Prostate gland (tissue), 2 donors: ENCODE results near the gene STPG3. TPM values are rescaled to one million over a fixed set of nuclear protein-coding genes. Genes with fewer than 3 reads are reported as not detected.

Source experiments
- DNase-seq: peaks from one replicate; pipeline ENCODE4 v3.0.0-alpha.2; 2019; ENCODE audit warnings: low spot score
- H3K27ac ChIP-seq, 2 donors: fragments of 200-600 bp; sonication (generic); 2 replicates each; pipeline ENCODE4 v1.5.1; 2017 to 2019
- H3K27me3 ChIP-seq: fragments of 200-600 bp; sonication (generic); replicated peaks from 2 replicates; pipeline ENCODE4 v1.5.1; 2019; ENCODE audit not compliant: insufficient read depth
- H3K36me3 ChIP-seq, 2 donors: fragments of 200-600 bp; sonication (generic); 1 replicate in 1 of 2; 2 replicates in 1 of 2; pipeline versions ENCODE4 v1.5.1 to v1.8.1; 2017 to 2019
- H3K4me1 ChIP-seq: fragments of 200-600 bp; sonication (generic); replicated peaks from 2 replicates; pipeline ENCODE4 v1.5.1; 2019
- H3K4me3 ChIP-seq, 2 donors: fragments of 200-600 bp; sonication (generic); 2 replicates each; pipeline ENCODE4 v1.5.1; 2017 to 2019
- H3K9me3 ChIP-seq: fragments of 200-600 bp; sonication (generic); 2 replicates; pipeline ENCODE4 v1.5.1; 2017
- POLR2A ChIP-seq: fragments of 450-650 bp; IDR thresholded peaks from one replicate; pipeline ENCODE4 v1.6.1; 2016; ENCODE audit warnings: antibody characterized with exemption, mild to moderate bottlenecking
- POLR2AphosphoS5 ChIP-seq: sonication (generic); formaldehyde crosslinking; IDR thresholded peaks from one replicate; pipeline ENCODE4 v1.6.1; 2017; ENCODE audit warnings: antibody characterized with exemption
- WGBS: methylation state at CpG from one replicate; pipeline ENCODE4 v1.1.5; 2018; 5-methylcytosine and 5-hydroxymethylcytosine counted together
- intact Hi-C: fragments of 100-400 bp; cut with DNase I; formaldehyde crosslinking; loops from one replicate; pipeline ENCODE4 v1.14.2; 2022
- total RNA-seq, 2 donors: library from RNA; depleted of rRNA; stranded (reverse); fragments of >200 nt; gene quantifications; one replicate each; pipeline ENCODE4 v1.1.0, GENCODE V29; 2016
- TF ChIP-seq, protein P1 (sequence below), 4 experiments: fragments of 200-600 bp in 2 of 4; fragments of 450-650 bp in 2 of 4; sonication (generic) in 2 of 4; IDR thresholded peaks; 1 replicate in 3 of 4; 2 replicates in 1 of 4; pipeline ENCODE4 v1.5.1; 2016 to 2019; ENCODE audit warnings: antibody characterized with exemption in 4 of 4, mild to moderate bottlenecking in 2 of 4, moderate library complexity in 2 of 4

Gene STPG3
- total RNA-seq, 2 donors from 2014 or later: 4.2 TPM; not detected in 1

DNA sequence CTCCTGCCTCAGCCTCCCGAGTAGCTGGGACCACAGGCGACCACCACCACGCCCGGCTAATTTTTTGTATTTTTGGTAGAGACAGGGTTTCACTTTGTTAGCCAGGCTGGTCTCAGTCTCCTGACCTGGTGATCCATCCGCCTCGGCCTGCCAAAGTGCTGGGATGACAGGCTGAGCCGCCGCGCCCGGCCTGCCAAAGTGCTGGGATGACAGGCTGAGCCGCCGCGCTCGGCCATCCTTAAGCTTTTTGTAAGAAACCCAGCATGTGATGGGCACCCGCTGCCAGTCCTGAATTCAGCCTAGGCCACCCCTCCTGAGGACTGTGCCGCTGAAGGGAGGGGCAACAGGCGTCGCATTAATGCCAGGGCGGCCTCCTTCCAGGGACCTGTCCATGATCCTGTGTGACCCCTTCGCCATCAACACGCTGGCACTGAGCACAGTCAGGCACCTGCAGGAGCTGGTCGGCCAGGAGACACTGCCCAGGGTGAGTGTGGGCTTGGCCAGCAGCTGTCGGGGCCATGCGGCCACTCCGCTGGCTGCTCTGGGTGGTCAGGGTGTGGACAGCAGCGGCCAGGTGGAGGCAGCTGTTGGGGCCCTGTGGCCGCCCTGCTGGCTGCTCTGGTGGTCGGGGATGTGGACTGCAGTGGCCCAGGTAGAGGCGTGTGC, 14.5 kb downstream of the STPG3 start:
- peaks cover 18% of the 10 kb centered on the region for H3K4me1 ChIP-seq
- H3K27me3 ChIP-seq: no peaks in the 10 kb centered on the region
- intact Hi-C loops: no loop called here
- peak overlapping the region in 1 of 2 donors; percentile 40 for H3K27ac ChIP-seq
- WGBS: 90% methylated on average over 23 of the region's 29 CpGs
- DNase-seq: no peak
- H3K4me3 ChIP-seq: no peak overlapping the region
- TF ChIP-seq, protein P1, sequence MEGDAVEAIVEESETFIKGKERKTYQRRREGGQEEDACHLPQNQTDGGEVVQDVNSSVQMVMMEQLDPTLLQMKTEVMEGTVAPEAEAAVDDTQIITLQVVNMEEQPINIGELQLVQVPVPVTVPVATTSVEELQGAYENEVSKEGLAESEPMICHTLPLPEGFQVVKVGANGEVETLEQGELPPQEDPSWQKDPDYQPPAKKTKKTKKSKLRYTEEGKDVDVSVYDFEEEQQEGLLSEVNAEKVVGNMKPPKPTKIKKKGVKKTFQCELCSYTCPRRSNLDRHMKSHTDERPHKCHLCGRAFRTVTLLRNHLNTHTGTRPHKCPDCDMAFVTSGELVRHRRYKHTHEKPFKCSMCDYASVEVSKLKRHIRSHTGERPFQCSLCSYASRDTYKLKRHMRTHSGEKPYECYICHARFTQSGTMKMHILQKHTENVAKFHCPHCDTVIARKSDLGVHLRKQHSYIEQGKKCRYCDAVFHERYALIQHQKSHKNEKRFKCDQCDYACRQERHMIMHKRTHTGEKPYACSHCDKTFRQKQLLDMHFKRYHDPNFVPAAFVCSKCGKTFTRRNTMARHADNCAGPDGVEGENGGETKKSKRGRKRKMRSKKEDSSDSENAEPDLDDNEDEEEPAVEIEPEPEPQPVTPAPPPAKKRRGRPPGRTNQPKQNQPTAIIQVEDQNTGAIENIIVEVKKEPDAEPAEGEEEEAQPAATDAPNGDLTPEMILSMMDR (IDR thresholded peaks at IDR 0.05): no peak
- TF ChIP-seq POLR2A (no peak), POLR2AphosphoS5 (no peak)
- H3K9me3 ChIP-seq: no peaks in the 10 kb centered on the region
- peaks cover 0 to 7% of the 10 kb centered on the region in 2 donors for H3K36me3 ChIP-seq

DNA sequence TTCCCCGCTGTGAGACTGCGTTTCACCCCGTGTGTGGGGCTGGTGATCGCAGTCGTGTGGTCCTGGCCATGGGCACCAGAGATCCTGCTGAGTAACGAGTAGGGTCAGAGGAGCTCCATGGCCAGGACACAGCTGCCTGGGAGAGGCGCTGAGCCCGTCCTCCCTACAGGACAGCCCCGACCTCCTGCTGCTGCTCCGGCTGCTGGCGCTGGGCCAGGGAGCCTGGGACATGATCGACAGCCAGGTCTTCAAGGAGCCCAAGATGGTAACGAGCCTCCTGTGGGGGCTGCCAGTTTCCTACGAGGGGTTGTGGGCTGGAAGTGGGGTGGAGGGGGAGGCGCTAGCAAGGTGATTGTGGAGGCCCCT, 15.1 kb downstream of the STPG3 start:
- TF ChIP-seq, protein P1 (IDR thresholded peaks at IDR 0.05): no peak
- TF ChIP-seq POLR2AphosphoS5: no peak
- no peak for TF ChIP-seq POLR2A
- no peaks in the 10 kb centered on the region for H3K9me3 ChIP-seq
- H3K36me3 ChIP-seq: peaks cover 0 to 7% of the 10 kb centered on the region in 2 donors
- intact Hi-C loops: no loop called here
- DNase-seq: no peak
- WGBS: 85% methylated on average over 14 of the region's 15 CpGs
- peak overlapping the region in 1 of 2 donors; percentile 40 for H3K27ac ChIP-seq
- H3K4me1 ChIP-seq: peaks cover 22% of the 10 kb centered on the region
- no peak overlapping the region for H3K4me3 ChIP-seq
- H3K27me3 ChIP-seq: no peaks in the 10 kb centered on the region

DNA sequence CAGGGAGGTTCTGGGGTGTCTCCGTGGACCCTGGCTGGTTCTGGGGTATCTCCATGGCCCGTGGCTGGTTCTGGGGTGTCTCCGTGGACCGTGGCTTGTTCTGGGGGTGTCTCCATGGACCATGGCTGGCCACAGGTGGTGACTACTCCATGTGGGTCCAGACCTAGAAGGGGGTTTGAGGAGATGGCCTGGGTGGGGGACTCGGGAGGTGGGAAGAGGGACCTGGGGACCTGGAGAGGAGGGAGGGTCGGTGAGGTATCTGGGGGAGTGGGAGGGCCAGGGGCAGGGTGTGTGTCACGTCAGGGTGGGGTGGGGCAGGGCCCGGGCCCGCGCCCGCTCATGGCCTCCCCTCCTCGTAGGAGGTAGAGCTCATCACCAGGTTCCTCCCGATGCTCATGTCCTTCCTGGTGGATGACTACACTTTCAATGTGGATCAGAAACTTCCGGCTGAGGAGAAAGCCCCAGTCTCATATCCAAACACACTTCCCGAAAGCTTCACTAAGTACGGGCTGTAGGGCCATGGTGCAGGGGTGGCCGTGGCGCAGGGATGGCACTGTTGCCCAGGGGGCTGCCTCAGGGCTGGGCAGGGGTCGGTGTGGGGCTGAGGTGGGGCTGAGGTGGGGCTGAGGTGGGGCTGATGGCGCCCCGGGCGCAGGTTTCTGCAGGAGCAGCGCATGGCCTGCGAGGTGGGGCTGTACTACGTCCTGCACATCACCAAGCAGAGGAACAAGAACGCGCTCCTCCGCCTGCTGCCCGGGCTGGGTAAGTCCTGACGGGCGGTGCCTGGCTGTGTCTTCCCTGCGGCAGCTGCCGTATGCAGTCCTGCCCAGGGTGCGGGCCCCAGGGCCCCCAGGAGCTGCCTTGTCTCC, 15.7 kb downstream of the STPG3 start:
- Histone ChIP-seq H3K4me3 (no peak overlapping the region), H3K27ac (peak overlapping the region in 1 of 2 donors; percentile 40), H3K27me3 (no peaks in the 10 kb centered on the region), H3K9me3 (no peaks in the 10 kb centered on the region), H3K36me3 (peaks cover 0 to 7% of the 10 kb centered on the region in 2 donors), H3K4me1 (peaks cover 25% of the 10 kb centered on the region)
- intact Hi-C loops: no loop called here
- TF ChIP-seq, protein P1 (IDR thresholded peaks at IDR 0.05): no peak
- TF ChIP-seq POLR2AphosphoS5 (no peak), POLR2A (no peak)
- no peak for DNase-seq
- WGBS: 90% methylated on average over 34 of the region's 34 CpGs

DNA sequence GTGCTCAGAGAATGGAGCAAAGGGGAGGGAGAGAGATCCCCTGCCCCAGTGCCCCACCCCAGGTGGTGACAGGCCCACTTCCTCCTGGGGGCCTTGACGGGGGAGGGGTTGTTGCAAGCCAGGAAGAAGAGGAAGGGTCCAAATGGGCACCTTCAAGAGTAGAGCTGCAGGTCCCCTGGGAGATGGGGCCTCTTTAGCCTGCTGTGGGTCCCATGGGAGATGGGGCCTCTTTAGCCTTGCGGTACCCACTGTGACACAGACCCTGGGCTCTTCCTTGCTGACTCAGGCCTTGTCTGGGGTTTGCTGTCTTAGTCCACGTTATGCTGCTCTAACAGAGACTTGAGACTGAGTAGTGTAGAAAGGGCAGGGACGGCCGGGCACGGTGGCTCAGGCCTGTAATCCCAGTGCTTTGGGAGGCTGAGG, 16.9 kb downstream of the STPG3 start:
- Histone ChIP-seq H3K27ac (peak overlapping the region; percentile 81 to 90), H3K4me1 (peaks cover 25% of the 10 kb centered on the region), H3K4me3 (no peak overlapping the region), H3K27me3 (no peaks in the 10 kb centered on the region), H3K36me3 (peaks cover 7 to 10% of the 10 kb centered on the region in 2 donors), H3K9me3 (no peaks in the 10 kb centered on the region)
- no peak for DNase-seq
- intact Hi-C loops: no loop called here
- TF ChIP-seq POLR2A: no peak
- WGBS: 91% methylated on average over 6 of the region's 6 CpGs

DNA sequence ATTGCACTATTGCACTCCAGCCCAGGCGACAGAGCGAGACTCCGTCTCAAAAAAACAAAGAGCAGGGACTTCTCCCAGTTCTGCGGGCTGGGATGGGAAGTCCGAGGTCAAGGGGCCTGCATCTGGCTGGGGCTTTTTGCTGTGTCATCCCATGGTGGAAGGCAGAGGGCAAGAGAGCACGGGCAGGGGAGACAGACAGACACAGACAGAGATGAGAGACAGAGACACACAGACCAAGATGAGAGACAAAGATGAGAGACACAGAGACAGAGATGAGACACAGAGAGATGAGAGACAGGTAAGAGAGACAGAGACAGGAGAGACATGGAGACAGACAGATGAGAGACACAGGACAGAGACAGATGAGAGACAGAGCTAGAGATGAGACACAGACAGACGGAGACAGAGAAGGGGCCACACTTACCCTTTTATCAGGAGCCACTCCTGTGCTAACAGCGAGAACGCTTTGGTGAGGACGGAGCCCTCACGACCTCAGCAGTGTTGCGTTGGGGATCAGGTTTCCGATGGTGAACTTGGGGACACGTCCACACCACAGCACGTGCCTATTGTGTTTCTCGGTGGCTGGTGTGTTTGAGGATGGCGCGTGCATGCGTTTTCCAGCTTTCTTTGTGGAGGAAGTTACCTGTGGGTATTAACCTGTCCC, 17.6 kb downstream of the STPG3 start:
- intact Hi-C loops: no loop called here
- 65% methylated on average over 19 of the region's 19 CpGs for WGBS
- no peak for DNase-seq
- H3K27me3 ChIP-seq: no peaks in the 10 kb centered on the region
- H3K4me1 ChIP-seq: peaks cover 25% of the 10 kb centered on the region
- H3K36me3 ChIP-seq: peaks cover 7 to 12% of the 10 kb centered on the region in 2 donors
- H3K27ac ChIP-seq: peak overlapping the region; percentile 81 to 90
- H3K4me3 ChIP-seq: peak overlapping the region in 1 of 2 donors; percentile 20
- no peaks in the 10 kb centered on the region for H3K9me3 ChIP-seq
- no peak for TF ChIP-seq POLR2AphosphoS5
- TF ChIP-seq, protein P1 (IDR thresholded peaks at IDR 0.05): no peak
- no peak for TF ChIP-seq POLR2A
